Measurements from ENCODE around the gene GZMM. TPM values are rescaled to one million over a fixed set of nuclear protein-coding genes. Genes with fewer than 3 reads are reported as not detected.

GZMM gene
- total RNA-seq, 1 donor from 2014 or later = 2.9 TPM

GRCh38 chr19:532561-533363 lies 11.1 kb upstream of the GZMM start:
- H3K27ac ChIP-seq = peak overlapping the region; percentile 84
- peak; percentile 86 for DNase-seq
- TF ChIP-seq CTCF (IDR thresholded peaks at IDR 0.05) = peak; percentile 54
- intact Hi-C loops (cut with DNase I) = no loop called here
- peaks cover 15% of the 10 kb centered on the region for H3K36me3 ChIP-seq
- peaks cover 21% of the 10 kb centered on the region for H3K4me1 ChIP-seq
- H3K9me3 ChIP-seq = no peaks in the 10 kb centered on the region
- H3K27me3 ChIP-seq = no peaks in the 10 kb centered on the region
- peak; percentile 24 for ATAC-seq
- H3K4me3 ChIP-seq = peak overlapping the region; percentile 99

- ATAC-seq (no peak), DNase-seq (no peak)
- peak overlapping the region; percentile 84 for H3K27ac ChIP-seq
- no peak for TF ChIP-seq CTCF (IDR thresholded peaks at IDR 0.05)
- H3K4me1 ChIP-seq = peaks cover 21% of the 10 kb centered on the region
- peaks cover 23% of the 10 kb centered on the region for H3K36me3 ChIP-seq
- no peaks in the 10 kb centered on the region for H3K27me3 ChIP-seq
- H3K9me3 ChIP-seq = no peaks in the 10 kb centered on the region
- H3K4me3 ChIP-seq = peak overlapping the region; percentile 99
- intact Hi-C loops (cut with DNase I) = no loop called here
These were observed 10.3 kb upstream of the GZMM start for GRCh38 chr19:533364-534058.

- Histone ChIP-seq H3K9me3 (no peaks in the 10 kb centered on the region), H3K27me3 (no peaks in the 10 kb centered on the region), H3K4me1 (peaks cover 21% of the 10 kb centered on the region), H3K27ac (peak overlapping the region; percentile 84), H3K4me3 (peak overlapping the region; percentile 99), H3K36me3 (peaks cover 28% of the 10 kb centered on the region)
- intact Hi-C loops (cut with DNase I) = no loop called here
- no peak for ATAC-seq
- TF ChIP-seq CTCF (IDR thresholded peaks at IDR 0.05) = no peak
- no peak for DNase-seq
These were observed 9.8 kb upstream of the GZMM start for GRCh38 chr19:534088-534487.

- no peaks in the 10 kb centered on the region for H3K27me3 ChIP-seq
- TF ChIP-seq CTCF (IDR thresholded peaks at IDR 0.05) = no peak
- H3K4me3 ChIP-seq = no peak overlapping the region
- H3K9me3 ChIP-seq = no peaks in the 10 kb centered on the region
- ATAC-seq (no peak), DNase-seq (no peak)
- H3K4me1 ChIP-seq = peaks cover 21% of the 10 kb centered on the region
- intact Hi-C loops (cut with DNase I) = no loop called here
- H3K27ac ChIP-seq = no peak overlapping the region
- peaks cover 35% of the 10 kb centered on the region for H3K36me3 ChIP-seq
These were observed 8.6 kb upstream of the GZMM start for GRCh38 chr19:535017-535835.

- Histone ChIP-seq H3K4me1 (peaks cover 18% of the 10 kb centered on the region), H3K27ac (no peak overlapping the region), H3K9me3 (no peaks in the 10 kb centered on the region), H3K27me3 (no peaks in the 10 kb centered on the region), H3K36me3 (peaks cover 36% of the 10 kb centered on the region), H3K4me3 (no peak overlapping the region)
- no peak for ATAC-seq
- intact Hi-C loops (cut with DNase I) = no loop called here
- no peak for TF ChIP-seq CTCF (IDR thresholded peaks at IDR 0.05)
- no peak for DNase-seq
These were observed 7.6 kb upstream of the GZMM start for GRCh38 chr19:536031-536880.
